ENCODE measurements around the gene SOCS6. TPM values are rescaled to one million over a fixed set of nuclear protein-coding genes. Genes with fewer than 3 reads are reported as not detected.
"Not testable (repeated sequence)": the region's sequence is repeated elsewhere in the genome, so short reads cannot be mapped to it uniquely, and the experiment has no call there.

SOCS6 gene
- total and polyA plus RNA-seq, 8 donors = 18.0 to 26.6 (median 22.3) TPM

GRCh38 chr18:70363861-70364260 is 75.0 kb downstream of the SOCS6 start:
- H3K36me3 ChIP-seq = no peaks in the 10 kb centered on the region
- H3K4me1 ChIP-seq = no peaks in the 10 kb centered on the region
- no peaks in the 10 kb centered on the region for H3K27me3 ChIP-seq
- no peaks in the 10 kb centered on the region for H3K9me3 ChIP-seq
- no peak for TF ChIP-seq CTCF (IDR thresholded peaks at IDR 0.05)
- intact Hi-C loops (cut with DNase I) = no loop called here
- H3K27ac ChIP-seq = no peak overlapping the region
- peak; percentile 60 for ATAC-seq
- no peak overlapping the region for H3K4me3 ChIP-seq
- no peak for DNase-seq

- H3K4me3 ChIP-seq = no peak overlapping the region
- intact Hi-C loops (cut with DNase I) = no loop called here
- no peak for ATAC-seq
Observed at GRCh38 chr18:70365361-70365760, 76.5 kb downstream of the SOCS6 start.

GRCh38 chr18:70366174-70366573 is 77.3 kb downstream of the SOCS6 start:
- intact Hi-C loops (cut with DNase I) = no loop called here
- no peaks in the 10 kb centered on the region for H3K9me3 ChIP-seq
- H3K36me3 ChIP-seq = no peaks in the 10 kb centered on the region
- ATAC-seq = no peak
- no peak for DNase-seq
- no peaks in the 10 kb centered on the region for H3K27me3 ChIP-seq
- no peak overlapping the region for H3K4me3 ChIP-seq
- H3K27ac ChIP-seq = no peak overlapping the region
- TF ChIP-seq CTCF (IDR thresholded peaks at IDR 0.05) = no peak
- no peaks in the 10 kb centered on the region for H3K4me1 ChIP-seq

More at GRCh38 chr18:70365361-70365760, 76.5 kb downstream of the SOCS6 start:
- H3K27me3 ChIP-seq = no peaks in the 10 kb centered on the region
- no peaks in the 10 kb centered on the region for H3K9me3 ChIP-seq
- TF ChIP-seq CTCF (IDR thresholded peaks at IDR 0.05) = no peak
- H3K36me3 ChIP-seq = no peaks in the 10 kb centered on the region
- no peak overlapping the region for H3K27ac ChIP-seq
- H3K4me1 ChIP-seq = no peaks in the 10 kb centered on the region
- no peak for DNase-seq

- TF ChIP-seq CTCF (IDR thresholded peaks at IDR 0.05) = no peak
- H3K36me3 ChIP-seq = no peaks in the 10 kb centered on the region
- DNase-seq = no peak
Observed at GRCh38 chr18:70366670-70367069, 77.8 kb downstream of the SOCS6 start.

GRCh38 chr18:70367344-70367743 is 78.5 kb downstream of the SOCS6 start:
- H3K36me3 ChIP-seq; DNase-seq; H3K4me1 ChIP-seq; H3K9me3 ChIP-seq; H3K27me3 ChIP-seq; H3K4me3 ChIP-seq; H3K27ac ChIP-seq; ATAC-seq; intact Hi-C loops (cut with DNase I): not testable (repeated sequence)

More at GRCh38 chr18:70366670-70367069, 77.8 kb downstream of the SOCS6 start:
- Histone ChIP-seq H3K9me3 (no peaks in the 10 kb centered on the region), H3K27me3 (no peaks in the 10 kb centered on the region), H3K4me3 (no peak overlapping the region), H3K27ac (no peak overlapping the region), H3K4me1 (no peaks in the 10 kb centered on the region)
- no peak for ATAC-seq
- intact Hi-C loops (cut with DNase I) = no loop called here

- ATAC-seq = no peak
- Histone ChIP-seq H3K4me1 (no peaks in the 10 kb centered on the region), H3K4me3 (no peak overlapping the region), H3K27me3 (no peaks in the 10 kb centered on the region), H3K9me3 (no peaks in the 10 kb centered on the region), H3K36me3 (no peaks in the 10 kb centered on the region), H3K27ac (no peak overlapping the region)
- TF ChIP-seq CTCF (IDR thresholded peaks at IDR 0.05) = no peak
- intact Hi-C loops (cut with DNase I) = no loop called here
- no peak for DNase-seq
Observed at GRCh38 chr18:70368903-70369302, 80.1 kb downstream of the SOCS6 start.

All from left lung (tissue), 10 donors.